ENCODE data around the gene DUSP18.
"Not testable (repeated sequence)": the region's sequence is repeated elsewhere in the genome, so short reads cannot be mapped to it uniquely, and the experiment has no call there.

The DUSP18 gene

DNA sequence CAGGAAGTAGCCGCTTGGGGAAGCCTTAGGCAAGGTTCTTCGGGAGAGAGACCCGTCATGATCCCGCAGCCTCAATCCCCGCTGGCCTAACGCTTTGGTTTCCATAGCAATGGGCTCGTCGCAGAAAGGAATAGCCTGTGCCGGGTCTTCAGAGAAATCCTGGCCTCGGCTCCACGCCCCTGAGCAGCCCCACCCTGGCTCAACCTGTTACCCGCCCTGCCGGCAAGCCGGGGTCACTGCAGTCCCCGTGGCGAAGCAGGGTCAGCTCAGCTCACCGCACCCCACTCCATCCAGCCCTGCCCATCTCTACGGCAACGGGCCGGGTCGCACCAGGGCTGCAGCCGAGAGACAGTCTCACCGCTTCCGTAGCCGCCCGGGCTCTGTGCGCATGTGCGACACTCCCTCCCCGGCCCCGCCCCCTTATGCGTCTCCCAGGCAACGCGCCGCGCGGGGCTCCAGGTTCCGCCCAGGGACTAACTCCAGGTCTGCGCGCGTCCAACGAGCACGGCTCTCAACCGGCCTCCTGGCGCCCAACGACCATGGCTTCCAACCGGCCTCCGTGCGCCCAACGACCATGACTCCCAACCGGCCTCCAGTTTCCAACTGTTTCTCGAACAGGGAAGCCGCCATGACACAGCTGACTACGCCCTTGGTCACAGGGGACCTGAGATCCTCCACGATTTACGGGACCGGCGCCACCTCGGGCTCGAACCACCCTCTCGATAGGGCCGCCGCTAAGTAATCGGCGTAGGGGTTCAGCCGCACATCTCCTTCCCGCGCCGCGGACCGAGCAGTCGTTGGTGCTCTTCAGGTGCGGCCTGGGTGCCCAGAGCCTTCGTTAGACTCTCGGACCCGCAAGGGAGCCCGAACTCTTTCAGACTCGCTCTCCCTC is at the start of gene DUSP18:
Gene DUSP18 (minus strand): TSS at position 382 of the 892 bp plus-strand sequence. CDS start 3,872 bp downstream, outside the sequence.
- DNase-seq (ENCODE audit: low read depth), result peak; percentile 93

DNA sequence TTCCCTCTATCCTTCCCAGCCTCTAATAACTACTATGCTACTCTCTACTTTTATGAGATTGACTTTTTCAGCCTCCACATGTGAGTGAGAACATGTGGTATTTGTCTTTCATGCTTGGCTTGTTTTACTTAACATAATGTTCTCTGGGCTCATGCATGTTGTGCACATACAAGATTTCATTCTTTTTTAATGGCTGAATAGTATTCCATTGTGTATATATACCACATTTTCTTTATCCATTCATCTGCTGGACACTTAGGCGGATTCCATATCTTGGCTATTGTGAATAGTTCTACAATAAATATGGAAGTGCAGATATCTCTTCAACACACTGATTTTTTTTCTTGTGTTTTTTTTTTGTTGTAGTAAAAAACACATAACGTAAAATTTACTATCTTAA is 46.4 kb upstream of the DUSP18 start:
- DNase-seq (ENCODE audit: low read depth), result no peak

DNA sequence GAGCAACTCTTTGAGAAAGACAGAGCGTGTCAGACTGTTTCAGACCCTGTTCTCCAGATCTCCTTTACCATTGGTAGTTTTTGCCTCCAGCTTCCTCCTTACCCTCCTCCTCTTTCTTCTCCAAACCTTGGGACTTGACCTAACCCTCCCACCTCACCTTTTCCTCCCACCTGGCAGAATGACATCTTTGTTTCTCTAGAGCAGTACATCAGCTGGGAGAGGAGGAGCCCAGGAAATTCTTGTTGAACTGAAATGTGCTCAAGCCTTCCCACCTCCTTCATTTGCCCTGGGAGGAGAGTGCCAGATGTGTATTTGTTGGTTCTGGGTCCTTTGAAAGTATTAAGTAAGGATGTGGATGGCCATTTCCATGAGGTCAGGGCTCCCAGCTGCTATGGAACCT is 44.4 kb upstream of the DUSP18 start:
- no peak for DNase-seq (ENCODE audit: low read depth)

DNA sequence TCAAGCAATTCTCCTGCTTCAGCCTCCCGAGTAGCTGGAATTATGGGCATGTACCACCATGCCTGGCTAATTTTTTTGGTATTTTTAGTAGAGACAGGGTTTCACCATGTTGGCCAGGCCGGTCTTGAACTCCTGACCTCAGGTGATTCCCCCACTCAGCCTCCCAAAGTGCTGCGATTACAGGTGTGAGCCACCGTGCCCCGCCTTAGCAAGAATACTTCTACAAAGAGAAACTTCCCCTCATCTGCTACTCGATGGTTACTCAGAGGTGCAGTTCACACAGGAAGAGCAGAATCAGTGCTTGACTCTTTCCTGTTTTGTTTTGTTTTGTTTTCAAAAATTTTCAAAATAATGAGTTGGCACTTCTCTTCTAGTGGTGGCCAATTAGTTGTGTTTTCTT is 42.3 kb upstream of the DUSP18 start:
- not testable (repeated sequence) for DNase-seq (ENCODE audit: low read depth)

DNA sequence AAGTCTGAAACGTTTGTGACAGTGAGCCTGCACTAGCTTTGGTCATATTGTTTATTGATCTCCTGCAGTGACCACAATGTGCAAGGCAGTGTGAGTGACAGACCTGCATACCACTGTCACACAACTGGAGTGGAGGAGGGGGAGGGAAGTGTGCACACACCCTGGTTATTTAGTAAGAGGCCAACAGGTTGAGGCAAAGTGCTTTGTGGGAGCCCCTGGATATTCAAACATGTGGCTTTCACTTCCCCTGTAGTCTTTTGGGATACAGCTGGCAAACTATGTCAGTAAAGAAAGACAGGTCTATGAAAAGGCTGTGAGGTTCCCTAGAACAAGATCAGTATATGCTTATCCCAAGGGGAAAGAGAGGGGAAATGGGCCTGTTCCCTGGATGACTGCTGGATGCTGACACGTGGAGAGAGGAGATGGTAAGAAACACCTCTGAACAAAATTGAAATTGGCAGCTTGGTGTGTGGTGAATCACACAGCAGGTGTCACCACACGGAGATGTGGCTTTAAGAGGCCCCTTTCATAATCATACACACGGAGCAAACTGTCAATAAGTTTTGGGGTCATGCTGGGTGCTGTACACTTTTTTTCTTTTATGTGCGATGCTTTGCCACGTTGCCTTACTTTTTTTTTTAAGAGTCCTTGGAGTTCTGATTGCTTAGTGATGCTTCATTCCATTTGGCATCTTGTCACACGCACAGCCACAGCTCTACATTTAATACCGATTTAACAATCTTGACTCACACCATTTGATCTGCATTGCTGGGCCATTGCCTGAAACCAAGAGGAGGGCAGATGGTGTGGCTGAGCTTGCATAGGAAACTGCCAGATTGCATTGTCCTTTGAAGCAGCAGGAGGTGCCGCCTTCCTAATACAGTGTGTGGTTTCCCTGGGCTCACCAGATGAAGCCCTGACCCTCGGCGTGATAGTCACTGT is 38.3 kb upstream of the DUSP18 start:
- DNase-seq (ENCODE audit: low read depth), result no peak

DNA sequence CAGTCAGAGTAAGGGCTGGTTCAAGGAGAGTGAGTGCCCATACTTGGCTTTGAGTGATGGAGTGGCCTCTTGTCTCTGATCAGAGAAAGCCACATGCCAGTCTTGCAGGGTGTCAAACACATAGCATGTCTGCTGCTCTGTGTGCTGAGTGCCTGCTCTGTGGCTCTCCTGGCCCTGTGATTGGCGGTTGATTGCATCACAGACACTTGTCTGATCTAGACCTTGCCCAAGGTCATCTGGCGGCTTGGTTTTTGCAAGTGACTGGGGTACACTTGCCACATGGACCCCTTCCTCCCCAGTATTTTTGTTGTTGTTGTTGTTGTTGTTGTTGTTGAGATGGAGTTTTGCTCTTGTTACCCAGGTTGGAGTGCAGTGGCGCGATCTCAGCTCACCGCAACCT is 37.3 kb upstream of the DUSP18 start:
- DNase-seq (ENCODE audit: low read depth), result no peak

DNA sequence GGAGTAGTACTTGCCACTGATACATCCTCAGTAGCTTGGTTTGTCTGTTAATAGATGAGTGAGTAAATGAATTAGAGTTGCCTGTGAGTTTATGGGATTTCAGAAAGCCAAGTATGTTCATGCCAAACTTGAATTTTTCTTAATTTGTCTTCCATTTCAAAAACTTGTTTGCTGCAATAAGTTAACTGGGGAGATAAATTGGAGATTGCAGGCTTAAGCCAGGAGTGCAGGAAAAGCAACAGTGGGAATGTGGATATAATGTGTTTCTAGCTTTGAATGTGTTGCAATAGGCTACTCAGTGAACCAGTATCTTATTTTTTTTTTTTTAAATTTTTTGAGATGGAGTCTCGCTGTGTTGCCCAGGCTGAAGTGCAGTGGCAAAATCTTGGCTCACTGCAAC is 35.2 kb upstream of the DUSP18 start:
- DNase-seq (ENCODE audit: low read depth), result no peak

DNA sequence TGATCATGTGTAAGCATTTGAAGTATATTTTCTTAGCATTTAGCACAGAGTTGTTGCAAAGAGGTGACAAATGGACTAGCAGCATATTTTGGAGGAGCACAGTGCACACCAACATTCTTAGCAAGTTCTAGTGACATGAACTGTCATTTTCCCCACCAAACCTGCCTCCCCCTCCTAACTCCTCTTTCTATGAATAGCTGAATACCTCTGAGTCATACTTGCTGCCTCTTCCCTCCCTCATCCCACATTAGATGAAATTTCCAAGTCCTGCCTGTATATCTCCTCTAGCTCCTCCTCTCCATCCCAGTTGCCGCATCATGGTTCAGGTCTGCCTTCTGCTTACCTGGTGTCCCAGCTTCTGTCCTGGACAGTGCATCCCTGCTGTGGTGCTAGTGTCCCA is 34.2 kb upstream of the DUSP18 start:
- no peak for DNase-seq (ENCODE audit: low read depth)

DNA sequence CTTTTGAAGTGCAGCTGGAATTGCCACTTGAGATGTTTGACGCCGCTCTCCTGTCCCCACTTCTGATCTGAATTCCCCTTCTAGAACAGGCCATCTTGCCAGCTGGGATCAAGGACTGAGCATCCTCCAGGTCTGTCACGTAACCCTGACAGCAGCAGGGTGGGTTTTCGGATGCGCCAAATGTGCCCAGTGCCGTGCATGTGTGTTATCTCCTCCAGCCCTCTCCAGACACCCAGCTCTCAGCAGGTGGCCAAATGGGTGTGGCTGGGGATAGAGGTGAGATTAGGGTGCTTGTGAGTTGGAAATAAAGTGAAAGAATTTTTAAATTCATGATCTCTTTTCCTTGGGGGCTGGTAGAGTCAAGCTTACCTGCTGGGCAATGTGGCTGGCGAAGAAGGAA is 30.3 kb upstream of the DUSP18 start:
- no peak for DNase-seq (ENCODE audit: low read depth)

DNA sequence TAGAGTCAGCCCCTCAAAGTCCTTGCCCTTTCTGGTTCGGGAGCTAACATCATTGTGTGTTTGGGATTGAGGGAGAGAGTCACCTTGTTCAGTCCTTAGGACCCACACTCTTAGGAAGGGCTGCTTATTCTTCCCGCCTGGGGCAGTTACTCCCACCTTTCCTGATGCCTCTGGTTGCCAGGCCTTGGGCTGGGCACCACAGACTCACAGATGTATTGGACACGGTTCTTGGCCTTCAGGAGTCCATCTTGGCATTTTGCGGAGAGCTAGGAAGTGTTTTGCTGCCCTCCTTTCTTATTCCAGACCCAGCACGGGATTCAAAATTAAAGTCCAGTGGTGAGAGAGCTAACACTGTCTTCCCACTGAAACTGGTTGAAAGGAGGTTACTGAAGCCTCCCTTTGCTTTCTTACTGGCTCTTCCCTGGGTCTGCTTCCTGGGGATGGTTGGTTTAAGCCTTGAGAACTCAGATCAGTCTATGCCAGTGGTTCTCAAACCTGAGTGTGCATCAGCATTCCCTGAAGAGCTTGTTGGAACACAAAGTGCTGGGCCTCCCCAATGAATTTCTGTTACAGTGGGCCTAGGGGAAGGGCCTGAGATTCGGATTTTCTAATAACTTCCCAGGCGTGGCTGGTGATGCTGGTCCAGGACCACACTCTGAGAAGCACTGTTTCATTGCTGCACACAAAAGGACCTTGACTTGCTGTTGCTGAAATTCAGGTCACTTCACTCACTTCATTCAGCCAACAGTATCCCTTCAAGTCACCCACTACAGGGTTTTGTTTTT is 28.4 kb upstream of the DUSP18 start:
- DNase-seq (ENCODE audit: low read depth), result no peak

DNA sequence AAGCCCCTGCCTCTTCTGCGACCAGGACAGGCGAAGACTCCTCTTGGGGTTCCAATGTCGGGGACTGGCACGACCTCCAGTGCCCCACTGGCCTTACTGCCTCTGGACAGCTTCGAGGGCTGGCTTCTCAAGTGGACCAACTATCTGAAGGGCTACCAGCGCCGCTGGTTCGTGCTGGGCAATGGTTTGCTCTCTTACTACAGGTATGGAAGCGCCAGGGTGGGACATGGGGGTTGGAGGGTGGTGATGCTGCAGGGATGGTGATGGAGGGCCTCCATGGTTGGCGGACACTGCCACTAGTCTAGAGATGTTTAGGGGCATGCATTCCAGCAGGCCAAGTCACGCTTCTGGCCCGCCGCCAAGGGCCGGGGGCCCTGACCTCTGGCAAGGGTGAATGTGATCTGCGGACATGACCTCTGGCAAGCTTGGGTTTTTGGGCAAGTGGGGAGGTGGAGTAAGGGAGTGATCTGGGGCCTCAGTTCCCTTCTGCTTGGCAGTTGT is 27.7 kb upstream of the DUSP18 start:
- no peak for DNase-seq (ENCODE audit: low read depth)

DNA sequence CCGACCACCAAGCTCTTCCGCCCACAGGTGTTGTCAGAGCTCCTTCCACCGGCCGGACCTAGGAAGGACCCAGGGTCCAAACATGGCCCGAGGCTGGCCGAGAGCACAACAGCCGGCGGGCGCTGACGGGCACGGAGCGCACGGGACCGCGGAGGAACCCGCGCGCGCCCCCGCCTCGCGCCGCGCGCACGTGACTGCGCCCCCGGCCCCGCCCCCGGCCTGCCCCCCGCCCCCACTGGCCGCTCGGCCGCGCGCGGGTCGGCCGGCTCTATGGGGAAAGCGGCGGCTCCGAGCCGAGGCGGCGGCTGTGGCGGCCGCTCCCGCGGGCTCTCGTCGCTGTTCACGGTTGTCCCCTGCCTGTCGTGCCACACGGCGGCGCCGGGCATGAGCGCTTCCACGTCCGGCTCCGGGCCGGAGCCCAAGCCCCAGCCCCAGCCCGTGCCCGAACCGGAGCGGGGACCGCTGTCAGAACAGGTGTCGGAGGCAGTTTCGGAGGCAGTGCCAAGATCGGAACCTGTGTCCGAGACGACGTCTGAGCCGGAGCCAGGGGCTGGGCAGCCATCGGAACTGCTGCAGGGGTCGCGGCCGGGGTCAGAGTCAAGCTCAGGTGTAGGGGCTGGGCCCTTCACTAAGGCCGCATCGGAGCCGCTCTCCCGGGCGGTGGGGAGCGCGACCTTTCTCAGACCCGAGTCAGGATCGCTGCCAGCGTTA is 27.1 kb upstream of the DUSP18 start, which contains the start of gene OSBP2:
Gene OSBP2 (plus strand): TSS at position 235 of the 711 bp plus-strand sequence. CDS start 36 bp downstream, at position 271.
- no peak for DNase-seq (ENCODE audit: low read depth)

DNA sequence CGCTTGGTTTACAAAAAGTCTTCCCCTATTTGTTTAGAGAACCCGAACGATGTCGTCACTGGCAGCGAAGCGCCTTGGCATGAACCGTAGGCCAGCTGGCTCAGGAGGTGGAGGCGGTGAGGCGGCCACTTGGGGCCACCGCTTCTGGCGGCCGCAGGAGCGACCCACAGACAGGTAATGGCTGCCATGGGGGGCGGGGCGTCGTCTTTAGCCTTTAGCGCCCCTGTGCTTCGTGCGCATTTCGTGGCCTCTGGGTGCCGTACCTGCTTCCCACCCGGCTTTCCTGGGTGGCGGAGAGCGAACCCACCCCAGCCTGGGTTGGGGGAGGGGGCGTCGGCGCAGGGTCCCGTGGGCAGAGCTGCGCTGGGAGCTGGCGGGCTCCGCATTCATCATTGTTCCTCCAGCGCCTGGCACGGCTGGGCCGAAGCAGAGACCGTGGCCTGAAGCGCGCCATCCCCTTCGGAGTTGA is 26.5 kb upstream of the DUSP18 start:
- DNase-seq (ENCODE audit: low read depth), result peak; percentile 21

DNA sequence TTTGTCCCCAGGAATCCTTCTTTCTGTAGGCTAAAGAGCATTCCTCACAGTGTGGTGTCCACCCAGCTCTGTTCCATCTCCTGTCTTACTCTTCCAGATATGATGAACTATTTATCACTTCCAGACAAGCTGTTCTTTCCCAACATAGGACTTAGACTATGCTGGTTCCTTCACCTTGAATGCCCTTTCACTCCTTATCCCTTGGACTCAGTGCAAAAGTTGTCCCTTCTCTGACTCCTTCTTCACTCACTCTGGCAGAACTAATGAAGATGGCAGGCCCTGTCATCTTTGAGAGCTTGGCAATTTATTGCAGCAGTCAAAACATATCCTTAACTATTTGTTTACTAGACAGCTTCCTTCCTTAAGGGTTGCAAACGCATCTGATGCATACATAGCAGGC is 23.5 kb upstream of the DUSP18 start:
- DNase-seq (ENCODE audit: low read depth), result no peak

DNA sequence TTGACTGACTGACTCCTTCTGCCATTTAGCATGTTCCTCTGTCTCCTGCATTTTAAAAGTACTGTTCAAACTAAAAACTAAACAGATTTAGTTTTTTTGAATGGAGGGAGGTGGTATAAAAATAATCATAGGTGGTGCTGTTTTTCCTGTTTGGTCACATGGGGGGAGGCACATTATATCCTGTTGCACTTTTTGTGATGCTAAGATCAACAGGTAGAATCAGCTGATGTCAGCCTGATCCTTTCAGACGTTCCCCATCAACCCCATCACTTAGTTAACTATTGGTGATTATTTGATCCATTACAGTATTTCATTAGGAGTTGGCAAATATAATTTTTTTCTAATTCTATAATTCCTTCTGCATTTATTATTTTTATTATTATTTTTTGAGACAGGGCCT is 21.9 kb upstream of the DUSP18 start:
- DNase-seq (ENCODE audit: low read depth), result no peak

DNA sequence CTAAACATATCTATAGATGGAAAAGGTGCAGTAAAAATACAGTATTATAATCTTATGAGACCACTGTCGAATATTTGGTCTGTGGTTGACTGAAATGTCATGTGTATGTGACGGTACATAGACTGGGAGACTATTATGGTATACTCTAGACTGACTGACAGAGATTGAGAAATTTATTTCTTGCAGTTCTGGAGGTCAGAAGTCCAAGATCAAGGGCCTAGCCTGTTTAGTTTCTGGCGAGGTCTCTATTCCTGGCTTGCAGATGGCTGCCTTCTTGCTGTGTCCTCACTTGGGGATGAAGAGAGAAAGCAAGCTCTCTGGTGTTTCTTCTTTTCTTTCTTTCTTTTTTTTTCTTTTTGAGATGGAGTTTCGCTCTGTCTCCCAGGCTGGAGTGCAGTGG is 19.7 kb upstream of the DUSP18 start:
- no peak for DNase-seq (ENCODE audit: low read depth)

DNA sequence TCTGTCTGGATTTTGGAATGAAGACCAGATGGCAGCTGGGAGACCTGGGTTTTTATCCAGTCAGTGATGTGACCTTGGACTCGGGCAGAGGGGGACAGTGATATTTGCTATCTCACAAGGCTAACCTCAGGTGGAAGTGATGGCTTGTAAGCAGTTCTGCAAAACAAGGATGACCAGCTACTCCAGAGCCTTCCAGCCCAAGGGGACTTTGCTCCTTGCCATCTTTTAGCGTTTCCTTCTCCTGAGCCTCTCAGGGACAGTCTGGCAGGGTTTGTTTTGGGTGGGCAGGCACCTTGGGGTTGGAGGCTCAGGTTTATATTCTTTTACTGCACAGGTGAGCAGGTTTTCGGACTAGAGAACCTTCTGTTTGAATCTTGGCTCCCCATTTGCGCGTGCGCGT is 17.5 kb upstream of the DUSP18 start:
- no peak for DNase-seq (ENCODE audit: low read depth)

DNA sequence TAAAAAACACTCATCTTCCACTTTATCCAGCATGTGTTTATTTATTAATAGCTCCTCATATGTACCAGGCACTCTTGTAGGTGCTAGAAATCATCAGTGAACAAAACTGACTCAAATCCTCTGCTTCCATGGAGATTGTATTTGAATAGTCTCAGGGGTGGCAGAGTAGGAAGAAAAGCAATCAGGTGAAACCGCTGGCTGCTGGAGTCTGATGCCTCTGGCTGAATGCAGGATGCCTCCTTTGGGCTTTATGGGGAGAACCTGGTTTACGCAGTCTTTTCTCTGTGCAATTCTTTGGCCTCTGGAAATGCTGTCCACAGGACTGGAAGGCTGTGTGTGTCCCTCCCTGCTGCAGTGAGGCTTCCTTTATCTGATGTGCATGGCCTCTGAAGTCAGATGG is 14.2 kb upstream of the DUSP18 start:
- no peak for DNase-seq (ENCODE audit: low read depth)

DNA sequence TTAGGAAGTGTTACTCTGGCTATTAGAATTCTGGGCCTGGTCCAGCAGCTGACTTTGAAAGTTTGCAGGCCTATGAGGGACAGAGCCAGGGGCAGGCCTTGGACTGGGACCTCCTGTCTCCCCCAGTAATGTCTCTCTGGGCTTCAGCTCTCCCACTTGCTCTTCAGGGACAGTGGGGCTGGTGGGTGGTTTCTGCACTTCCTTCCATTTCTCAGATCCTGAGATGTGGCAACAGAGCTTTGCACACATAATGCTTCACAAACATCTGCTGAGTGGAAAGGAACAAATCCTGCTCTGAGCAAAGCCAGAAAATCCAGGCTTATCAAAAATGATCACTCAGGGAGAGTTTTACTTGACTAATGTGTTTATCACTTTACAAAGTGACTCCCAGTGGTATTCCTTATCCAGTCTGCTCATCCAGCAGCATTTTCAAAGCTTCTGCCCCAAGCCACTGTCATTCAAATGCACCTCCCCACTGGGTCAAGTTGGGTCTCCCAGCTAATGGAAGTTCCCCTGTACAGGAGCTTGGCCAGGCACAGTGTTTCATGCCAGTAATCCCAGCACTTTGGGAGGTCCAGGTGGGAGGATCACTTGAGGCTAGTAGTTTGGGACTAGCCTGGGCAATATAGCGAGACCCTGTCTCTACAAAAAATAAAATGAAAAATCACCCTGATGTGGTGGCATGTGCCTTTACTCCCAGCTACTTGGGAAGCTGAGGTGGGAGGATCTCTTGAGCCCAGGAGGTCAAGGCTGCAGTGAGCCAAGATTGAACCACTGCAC is 13.5 kb upstream of the DUSP18 start:
- DNase-seq (ENCODE audit: low read depth), result no peak
